HG03469 (cell line): ENCODE measurements around the gene PPP4R1.

Experiments
- ATAC-seq: cut with Tn5 transposase; IDR thresholded peaks from one replicate; pipeline ENCODE4 v1.9.1; 2021; ENCODE audit warnings: mild to moderate bottlenecking, moderate library complexity, moderate number of reproducible peaks; ENCODE audit not compliant: unreplicated experiment

Gene PPP4R1

GRCh38 chr18:9596226-9596625 lies 18.1 kb downstream of the PPP4R1 start:
- no peak for ATAC-seq

- ATAC-seq = peak; percentile 58
Observed at GRCh38 chr18:9594823-9595596, 19.3 kb downstream of the PPP4R1 start.

GRCh38 chr18:9587924-9588323 lies 26.4 kb downstream of the PPP4R1 start:
- ATAC-seq = no peak

GRCh38 chr18:9586814-9587213 lies 27.5 kb downstream of the PPP4R1 start:
- ATAC-seq = no peak

- no peak for ATAC-seq
Observed at GRCh38 chr18:9581667-9582066, 32.7 kb downstream of the PPP4R1 start.

GRCh38 chr18:9578306-9578705 lies 36.1 kb downstream of the PPP4R1 start:
- no peak for ATAC-seq

GRCh38 chr18:9577361-9577760 lies 37.0 kb downstream of the PPP4R1 start:
- no peak for ATAC-seq

- ATAC-seq = peak; percentile 74
Observed at GRCh38 chr18:9575558-9575957, 38.8 kb downstream of the PPP4R1 start.

- no peak for ATAC-seq
Observed at GRCh38 chr18:9574473-9575115, 39.8 kb downstream of the PPP4R1 start.

GRCh38 chr18:9571546-9571945 lies 42.8 kb downstream of the PPP4R1 start:
- ATAC-seq = no peak

GRCh38 chr18:9570255-9570654 lies 44.1 kb downstream of the PPP4R1 start:
- ATAC-seq = no peak

GRCh38 chr18:9569178-9569577 lies 45.2 kb downstream of the PPP4R1 start:
- ATAC-seq = no peak

- no peak for ATAC-seq
Observed at GRCh38 chr18:9568186-9568585, 46.2 kb downstream of the PPP4R1 start.

- no peak for ATAC-seq
Observed at GRCh38 chr18:9565407-9565806, 49.0 kb downstream of the PPP4R1 start.

GRCh38 chr18:9563331-9563730 lies 51.0 kb downstream of the PPP4R1 start:
- ATAC-seq = no peak

GRCh38 chr18:9562584-9562983 lies 51.8 kb downstream of the PPP4R1 start:
- no peak for ATAC-seq

GRCh38 chr18:9561759-9562158 lies 52.6 kb downstream of the PPP4R1 start:
- no peak for ATAC-seq

- no peak for ATAC-seq
Observed at GRCh38 chr18:9559253-9559652, 55.1 kb downstream of the PPP4R1 start.

- ATAC-seq = no peak
Observed at GRCh38 chr18:9558387-9559064, 55.8 kb downstream of the PPP4R1 start.

GRCh38 chr18:9557250-9557943 lies 57.0 kb downstream of the PPP4R1 start:
- ATAC-seq = no peak

- no peak for ATAC-seq
Observed at GRCh38 chr18:9552616-9553015, 61.7 kb downstream of the PPP4R1 start.
